Ishikawa (cell line): ENCODE data around the gene ERICH3.

Experiments
- CEBPB ChIP-seq: IDR thresholded peaks from 2 replicates; pipeline ENCODE4 v1.6.1; 2012
- CREB1 ChIP-seq: IDR thresholded peaks from 2 replicates; pipeline ENCODE4 v1.6.1; 2012; ENCODE audit warnings: low read depth
- EGR1 ChIP-seq: IDR thresholded peaks from 2 replicates; pipeline ENCODE4 v1.6.1; 2012
- EP300 ChIP-seq: IDR thresholded peaks from 2 replicates; pipeline ENCODE4 v1.6.1; 2012; ENCODE audit warnings: borderline replicate concordance
- MAX ChIP-seq: IDR thresholded peaks from 2 replicates; pipeline ENCODE4 v1.6.1; 2012
- NFIC ChIP-seq: IDR thresholded peaks from 2 replicates; pipeline ENCODE4 v1.6.1; 2012
- RAD21 ChIP-seq: IDR thresholded peaks from 2 replicates; pipeline ENCODE4 v1.6.1; 2012; ENCODE audit warnings: low read depth
- REST ChIP-seq: IDR thresholded peaks from 2 replicates; pipeline ENCODE4 v1.6.1; 2012; ENCODE audit warnings: low read depth, mild to moderate bottlenecking
- TAF1 ChIP-seq: IDR thresholded peaks from 2 replicates; pipeline ENCODE4 v1.6.1; 2012; ENCODE audit warnings: low read depth, mild to moderate bottlenecking
- TCF12 ChIP-seq: IDR thresholded peaks from 2 replicates; pipeline ENCODE4 v1.6.1; 2012; ENCODE audit warnings: low read depth
- TEAD4 ChIP-seq: IDR thresholded peaks from 2 replicates; pipeline ENCODE4 v1.6.1; 2012
- USF1 ChIP-seq: IDR thresholded peaks from 2 replicates; pipeline ENCODE4 v1.6.1; 2012
- YY1 ChIP-seq: IDR thresholded peaks from 2 replicates; pipeline ENCODE4 v1.6.1; 2012; ENCODE audit warnings: low read depth
- ZBTB7A ChIP-seq: IDR thresholded peaks from 2 replicates; pipeline ENCODE4 v1.6.1; 2012; ENCODE audit warnings: low read depth

GRCh38 chr1:74530892-74531291 is 142.7 kb downstream of the ERICH3 start:
- TF ChIP-seq YY1 (no peak), EGR1 (no peak), RAD21 (no peak), REST (no peak), USF1 (no peak), MAX (no peak), TAF1 (no peak), EP300 (no peak), CEBPB (no peak), TCF12 (no peak), TEAD4 (no peak), NFIC (no peak), CREB1 (no peak), ZBTB7A (no peak)
